ENCODE measurements around the gene FRMPD2.
"Not testable (repeated sequence)": the region's sequence is repeated elsewhere in the genome, so short reads cannot be mapped to it uniquely, and the experiment has no call there.

Gene FRMPD2

DNA sequence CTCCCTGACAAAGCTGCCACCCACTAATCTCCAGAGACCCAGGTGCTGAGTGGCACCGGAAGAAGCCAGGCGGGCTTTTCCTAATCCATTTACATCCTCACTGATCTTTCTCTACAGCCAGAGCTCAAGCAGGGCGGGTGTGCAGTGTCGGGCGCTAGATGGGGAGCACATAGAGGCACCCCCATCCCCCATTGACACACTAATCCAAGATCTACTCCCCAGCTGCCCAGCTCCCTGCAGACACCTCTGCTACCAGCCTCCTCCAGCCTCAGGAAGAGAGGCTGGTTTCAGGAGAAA, 22.2 kb downstream of the FRMPD2 start:
- no peak for DNase-seq (ENCODE audit: low spot score)

DNA sequence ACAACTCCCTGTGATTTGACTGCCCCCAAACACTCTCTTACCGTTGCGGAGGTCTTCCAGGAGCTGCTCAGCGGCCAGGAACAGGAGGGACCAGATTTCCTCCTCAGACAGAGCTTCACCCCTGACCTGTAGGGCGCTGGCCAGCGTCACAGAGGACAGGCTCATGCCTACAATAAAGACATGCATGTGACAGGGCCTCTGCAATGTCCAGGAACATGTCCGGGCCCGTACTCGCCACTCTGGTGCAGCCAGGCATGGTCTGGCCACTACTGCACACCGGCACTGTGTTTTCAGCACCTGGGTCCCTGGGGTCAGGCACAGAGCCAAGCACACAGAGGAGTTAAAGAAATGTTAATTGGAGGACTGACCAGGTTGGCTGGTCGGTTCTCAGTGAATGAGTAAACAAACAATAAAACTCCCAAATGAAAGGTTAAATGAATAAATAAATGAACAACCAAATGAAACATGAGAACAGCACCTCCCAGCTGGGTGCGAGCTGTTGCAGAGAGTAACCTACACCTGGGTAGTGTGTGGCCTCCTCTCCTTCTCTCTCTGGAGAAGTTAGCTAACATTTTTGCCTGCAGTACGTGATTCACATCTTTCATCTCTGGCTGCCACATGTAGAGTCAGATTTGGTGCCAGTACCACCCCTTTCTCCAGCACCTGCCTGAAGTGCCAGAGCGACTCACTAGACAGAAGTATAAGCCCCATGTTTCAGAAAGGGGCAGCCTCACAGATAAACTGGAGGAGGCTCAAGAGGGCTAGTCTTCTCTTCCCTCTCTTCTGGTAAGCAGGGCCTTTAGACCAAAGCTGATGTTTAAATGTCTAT, 22.8 kb downstream of the FRMPD2 start:
- DNase-seq (ENCODE audit: low spot score), result no peak

DNA sequence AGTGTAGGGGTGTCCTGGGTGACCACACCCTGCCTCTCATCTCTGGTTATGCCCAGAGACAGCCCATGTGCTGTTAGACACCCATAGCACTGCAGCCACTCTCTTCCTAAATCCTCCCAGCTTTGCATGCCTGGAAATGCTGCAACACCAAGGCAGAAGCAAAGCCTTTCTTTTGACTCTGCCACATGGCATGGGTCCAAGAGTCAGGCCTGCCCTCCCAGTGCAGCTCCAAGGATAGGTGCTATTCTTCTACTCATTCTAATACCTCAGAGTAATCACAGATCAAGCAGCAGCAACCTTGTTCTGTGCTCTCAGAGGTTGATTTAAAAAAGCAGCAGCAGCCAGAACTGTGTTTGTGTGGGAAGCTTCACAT, 23.4 kb downstream of the FRMPD2 start:
- no peak for DNase-seq (ENCODE audit: low spot score)

DNA sequence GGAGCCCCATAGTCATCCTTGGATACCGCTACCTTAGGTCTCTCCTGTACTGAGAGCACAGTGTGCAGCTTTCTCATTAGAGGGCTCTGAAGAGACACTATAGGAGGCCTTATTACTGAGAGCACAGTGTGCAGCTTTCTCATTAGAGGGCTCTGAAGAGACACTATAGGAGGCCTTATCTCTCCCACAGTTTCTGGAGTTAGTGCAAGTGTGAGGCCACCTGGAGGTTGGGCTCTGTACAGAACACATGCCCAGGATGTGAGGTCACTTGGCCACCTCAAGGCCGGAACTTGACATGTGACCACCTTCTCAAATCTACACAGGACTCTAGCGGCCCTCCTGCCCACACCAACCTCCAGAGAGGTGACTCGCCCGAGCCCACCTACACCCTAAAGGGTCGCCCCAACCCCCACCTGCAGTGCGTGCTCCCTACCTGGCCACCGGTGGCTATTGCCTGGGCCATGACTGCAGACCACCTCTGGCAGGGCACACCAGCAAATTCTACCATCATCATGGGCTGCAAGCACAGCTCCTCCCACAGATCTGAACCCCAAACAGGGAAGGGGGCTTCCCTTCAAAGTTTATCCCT, 24.6 kb downstream of the FRMPD2 start:
- DNase-seq (ENCODE audit: low spot score), result no peak

DNA sequence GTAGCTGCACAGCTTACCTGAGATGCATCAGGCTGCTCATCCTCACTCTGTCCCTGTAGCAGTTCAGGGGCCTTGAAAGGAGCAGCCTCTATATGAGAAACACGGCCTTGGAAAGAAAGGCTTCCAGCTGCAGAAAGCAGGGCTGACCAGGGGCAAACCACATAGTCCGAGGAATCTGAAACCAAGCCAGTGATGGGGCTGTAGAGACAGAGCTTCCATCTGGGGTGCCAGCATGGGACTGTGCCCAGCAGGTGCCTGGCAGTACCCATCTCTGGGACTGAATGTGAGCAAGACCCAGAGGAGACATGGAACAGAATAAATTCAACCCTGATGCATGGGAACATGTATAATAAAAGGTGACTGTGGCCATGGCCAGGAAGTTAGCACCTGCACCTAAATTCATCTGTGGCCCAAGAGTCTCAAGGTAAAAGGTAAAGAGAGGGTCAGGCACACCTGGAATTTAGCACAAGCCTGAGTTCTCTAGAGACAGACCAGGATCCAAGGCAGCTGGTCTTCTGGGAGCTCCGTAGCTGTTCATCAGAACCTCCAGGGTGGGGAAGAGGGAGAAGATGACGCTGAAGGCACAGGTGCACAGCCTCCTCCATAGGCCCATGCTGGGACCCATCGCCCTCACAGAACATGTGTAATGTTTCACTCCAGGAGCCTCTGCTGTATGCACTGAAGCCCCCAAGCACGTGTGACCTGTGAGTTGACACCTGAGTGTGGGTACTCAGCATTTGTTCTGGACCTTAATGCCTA, 25.3 kb downstream of the FRMPD2 start:
- no peak for DNase-seq (ENCODE audit: low spot score)

DNA sequence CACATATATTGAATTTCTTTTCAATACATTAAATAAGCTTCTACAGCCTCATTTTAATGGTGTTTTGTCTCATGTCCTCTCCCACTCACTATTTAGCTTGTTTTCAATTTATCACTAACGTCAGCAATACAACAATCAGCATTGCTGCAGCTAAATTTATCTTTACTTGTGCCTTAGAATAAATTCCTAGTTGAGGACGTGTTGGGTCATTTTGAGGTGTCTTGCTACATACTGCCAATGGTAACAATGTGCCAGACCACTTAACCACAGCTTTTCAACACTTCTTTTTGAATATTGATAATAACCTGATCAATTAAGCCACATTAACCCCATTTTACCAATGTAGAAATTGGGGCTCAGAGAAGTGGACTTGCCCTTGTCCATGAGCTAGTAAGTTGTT, 26.0 kb downstream of the FRMPD2 start:
- no peak for DNase-seq (ENCODE audit: low spot score)

DNA sequence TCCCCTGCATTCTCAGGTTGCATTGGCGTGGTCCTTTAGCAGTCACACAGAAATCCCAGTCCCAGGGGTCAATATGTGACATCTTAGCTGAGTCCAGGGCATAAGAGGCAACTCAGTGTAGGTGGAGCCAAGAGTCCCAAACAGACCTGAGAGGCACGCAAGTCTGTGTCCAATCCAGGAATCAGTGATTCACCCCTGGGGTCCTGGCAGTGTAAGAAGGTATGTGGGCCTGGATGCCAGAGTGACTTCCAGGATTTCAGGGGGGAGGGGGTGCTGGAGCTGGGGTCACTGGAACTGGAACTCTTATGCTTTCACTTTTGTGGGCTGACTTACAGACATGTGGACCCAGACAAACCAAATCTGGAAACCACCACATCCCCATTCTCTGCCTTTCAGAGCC, 26.8 kb downstream of the FRMPD2 start:
- no peak for DNase-seq (ENCODE audit: low spot score)

DNA sequence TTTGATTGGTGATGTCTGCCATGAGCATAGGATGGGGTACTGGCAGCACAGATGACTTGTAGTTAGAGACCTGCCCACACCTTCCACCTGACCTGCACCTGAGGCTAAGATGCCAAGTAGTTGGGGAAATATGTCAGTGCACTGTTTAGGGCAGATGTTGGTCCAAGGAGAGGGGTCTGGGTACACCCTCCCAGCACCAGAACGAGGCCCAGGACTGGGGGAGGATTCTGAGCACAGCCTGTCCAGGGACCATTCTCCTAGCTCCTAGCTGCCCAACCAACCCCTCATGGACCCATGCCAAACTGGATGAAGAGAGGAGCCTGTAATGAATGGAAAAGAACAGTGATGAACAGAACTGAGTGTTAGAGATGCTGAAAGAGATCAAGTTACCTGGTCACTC, 28.0 kb downstream of the FRMPD2 start:
- DNase-seq (ENCODE audit: low spot score), result no peak

DNA sequence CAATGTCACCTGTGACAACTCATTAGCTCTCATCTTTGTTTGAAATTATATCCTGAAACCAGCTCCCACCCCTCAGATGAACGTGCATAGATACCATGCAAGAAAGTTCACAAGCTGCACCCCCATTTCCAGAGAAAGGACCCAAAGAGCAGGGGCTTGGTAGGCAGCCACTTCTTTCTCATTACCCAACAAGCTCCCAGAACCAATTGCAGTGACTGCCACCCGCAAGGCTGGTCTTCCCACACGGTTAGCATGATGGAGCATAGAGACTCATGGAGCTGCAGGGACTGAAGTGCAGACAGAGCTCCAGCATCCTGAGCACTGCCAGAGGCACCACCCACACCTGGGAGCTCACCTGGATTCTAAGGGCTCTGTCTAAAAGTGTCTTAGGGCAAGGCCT, 28.5 kb downstream of the FRMPD2 start:
- no peak for DNase-seq (ENCODE audit: low spot score)

DNA sequence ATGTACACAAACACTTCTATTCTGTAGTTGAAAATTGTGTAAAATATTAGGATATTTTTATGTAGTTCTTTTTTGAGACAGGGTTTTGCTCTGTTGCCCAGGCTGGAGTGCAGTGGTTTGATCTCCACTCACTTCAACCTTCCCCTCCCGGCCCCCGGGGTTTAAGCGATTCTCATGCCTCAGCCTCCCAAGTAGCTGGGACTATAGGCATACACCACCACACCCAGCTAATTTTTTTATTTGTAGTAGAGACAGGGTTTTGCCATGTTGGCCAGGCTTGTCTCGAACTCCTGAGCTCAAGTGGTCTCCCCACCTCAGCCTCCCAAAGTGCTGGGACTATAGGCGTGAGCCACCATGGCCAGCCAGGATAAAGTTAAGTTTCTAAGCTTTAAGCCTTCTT, 30.6 kb downstream of the FRMPD2 start:
- DNase-seq (ENCODE audit: low spot score), result not testable (repeated sequence)

DNA sequence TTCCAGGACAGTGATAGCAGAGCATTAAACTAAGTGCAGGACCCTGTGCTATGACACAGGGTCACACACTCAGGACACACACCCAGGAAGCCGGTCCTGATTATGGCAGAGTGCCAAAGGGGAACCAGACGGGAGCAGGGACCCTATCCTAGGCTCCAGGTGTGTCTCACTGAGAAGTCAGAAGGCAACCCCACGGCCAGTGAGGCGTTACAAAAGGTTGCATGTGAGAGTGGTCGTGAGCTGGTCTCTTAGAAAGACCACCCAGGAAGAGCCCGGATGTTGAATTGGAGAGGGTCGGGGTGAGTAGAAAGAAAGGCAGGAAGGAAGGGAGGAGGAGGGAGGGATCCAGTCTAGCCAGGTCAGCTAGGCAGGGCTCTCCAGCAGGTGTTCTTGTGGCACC, 31.0 kb downstream of the FRMPD2 start:
- no peak for DNase-seq (ENCODE audit: low spot score)

DNA sequence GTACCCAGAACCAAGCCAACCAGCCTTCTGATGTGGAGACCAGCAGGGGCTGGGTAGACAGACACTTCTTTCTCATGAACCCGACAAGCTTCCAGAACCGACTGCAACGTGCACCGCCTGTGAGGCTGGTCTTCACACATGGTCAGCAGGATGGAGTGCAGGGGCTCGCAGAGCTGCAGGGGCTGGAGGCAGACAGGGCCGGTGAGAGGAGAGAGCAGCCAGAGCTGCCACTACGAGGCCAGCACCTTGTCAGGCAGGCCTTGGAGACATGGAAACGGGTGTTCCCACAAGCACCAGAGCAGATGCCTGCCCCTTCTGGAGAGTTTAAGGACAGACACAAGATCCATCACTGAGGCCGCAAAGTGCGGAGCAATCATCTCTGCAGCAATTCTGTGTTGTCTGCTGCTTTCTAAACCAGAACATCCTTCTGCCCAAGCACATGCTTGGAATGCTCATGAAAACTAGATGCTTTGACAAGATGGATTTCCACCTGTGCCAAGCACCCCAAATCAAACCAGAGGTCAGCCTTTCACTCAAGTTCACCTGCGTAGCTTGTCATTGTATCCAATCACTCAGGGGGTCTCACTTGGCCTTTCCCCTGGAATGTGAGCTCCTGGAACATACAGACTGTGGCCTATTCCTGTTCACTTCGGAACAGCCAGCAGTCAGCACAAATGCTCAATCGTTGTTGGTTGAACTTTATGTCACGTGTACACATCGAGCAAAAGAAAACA, 32.2 kb downstream of the FRMPD2 start:
- DNase-seq (ENCODE audit: low spot score), result no peak

DNA sequence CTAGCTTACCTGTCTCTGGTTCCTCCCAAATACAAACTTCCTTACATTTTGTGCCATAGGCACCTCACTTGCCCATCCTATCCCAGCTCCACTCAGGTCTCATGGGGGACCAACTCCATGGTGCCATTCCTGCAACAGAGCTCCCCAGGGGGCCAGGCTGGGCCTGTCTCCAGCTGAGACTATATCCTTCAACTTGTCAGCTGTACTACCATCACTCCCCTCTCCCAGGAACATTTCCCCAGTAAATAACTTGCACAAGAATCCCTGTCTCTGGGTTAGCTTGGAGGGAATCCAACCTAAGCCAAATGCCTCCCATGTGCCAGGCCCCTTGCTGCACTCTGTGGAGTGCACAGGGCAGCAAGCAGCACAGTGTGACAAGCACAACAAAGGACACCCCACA, 33.2 kb downstream of the FRMPD2 start:
- DNase-seq (ENCODE audit: low spot score), result no peak

DNA sequence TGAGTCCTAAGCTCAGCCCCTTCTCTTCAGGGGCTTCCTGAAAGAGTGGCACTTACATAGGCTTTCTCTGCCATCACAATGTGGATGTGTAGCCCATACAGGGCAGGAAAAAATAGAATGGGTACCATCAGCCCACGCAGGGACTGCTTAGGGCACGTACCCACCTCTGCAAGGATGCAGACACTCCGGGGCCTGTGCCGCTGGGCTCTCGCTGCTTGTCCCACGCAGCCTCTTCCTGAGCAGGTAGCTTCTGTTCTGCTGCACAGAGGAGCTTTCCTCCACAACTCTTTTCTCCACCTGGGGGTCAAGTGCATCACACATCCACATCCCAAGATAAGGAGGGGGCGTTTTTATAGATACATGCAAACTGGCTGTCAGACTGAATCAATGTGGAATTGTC, 34.3 kb downstream of the FRMPD2 start:
- no peak for DNase-seq (ENCODE audit: low spot score)

DNA sequence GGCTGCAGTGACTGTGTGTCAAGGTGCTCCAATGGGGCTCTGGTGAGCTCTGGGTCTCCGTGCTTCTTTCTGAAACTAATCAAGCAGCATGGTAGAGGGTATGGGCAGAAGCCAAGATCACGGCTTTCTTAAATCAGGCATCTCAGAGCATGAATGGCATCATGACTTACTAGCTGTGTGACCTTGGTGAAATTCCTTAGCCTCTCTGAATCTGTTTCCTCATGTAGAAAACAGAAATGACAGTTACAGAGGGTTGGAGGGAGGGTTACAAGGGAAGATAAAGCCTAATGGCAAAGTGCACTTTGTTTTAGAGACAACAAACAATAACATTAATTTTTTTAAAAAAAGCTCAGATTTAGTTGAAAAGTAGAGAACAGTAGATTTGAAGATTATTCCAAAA, 34.9 kb downstream of the FRMPD2 start:
- no peak for DNase-seq (ENCODE audit: low spot score)

DNA sequence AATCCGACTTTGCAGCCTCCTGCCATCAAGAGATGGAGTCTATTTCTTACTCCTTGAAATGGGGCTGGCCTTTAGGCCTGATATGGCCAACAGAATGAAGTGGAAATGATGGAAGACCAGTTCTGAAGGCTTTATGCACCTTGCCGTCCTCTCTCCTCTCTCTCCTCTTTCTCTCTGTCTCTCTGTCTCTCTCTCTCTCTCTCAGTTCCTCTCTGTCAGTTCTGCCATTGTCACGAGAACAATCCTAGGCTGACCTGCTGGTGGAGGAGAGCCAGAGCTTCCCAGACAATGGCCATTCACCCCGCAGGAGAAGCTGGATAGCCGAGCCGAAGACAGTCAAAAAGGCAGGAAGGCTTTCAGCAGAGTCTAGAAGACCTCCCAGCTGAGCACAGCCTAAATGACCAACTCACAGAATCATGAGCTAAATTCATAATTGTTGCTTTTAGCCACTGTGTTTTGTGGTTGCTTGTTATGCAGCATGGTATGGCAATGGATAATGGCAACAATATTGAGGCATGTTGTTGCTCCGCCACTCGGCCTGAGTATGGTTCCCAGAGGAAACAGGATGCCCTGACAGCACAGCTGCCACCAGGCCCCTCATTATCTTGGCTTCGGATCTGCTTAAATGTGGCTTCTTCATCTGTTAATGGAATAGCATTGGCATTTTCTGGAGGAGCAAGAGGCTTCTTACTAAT, 35.5 kb downstream of the FRMPD2 start:
- DNase-seq (ENCODE audit: low spot score), result peak; percentile 63

DNA sequence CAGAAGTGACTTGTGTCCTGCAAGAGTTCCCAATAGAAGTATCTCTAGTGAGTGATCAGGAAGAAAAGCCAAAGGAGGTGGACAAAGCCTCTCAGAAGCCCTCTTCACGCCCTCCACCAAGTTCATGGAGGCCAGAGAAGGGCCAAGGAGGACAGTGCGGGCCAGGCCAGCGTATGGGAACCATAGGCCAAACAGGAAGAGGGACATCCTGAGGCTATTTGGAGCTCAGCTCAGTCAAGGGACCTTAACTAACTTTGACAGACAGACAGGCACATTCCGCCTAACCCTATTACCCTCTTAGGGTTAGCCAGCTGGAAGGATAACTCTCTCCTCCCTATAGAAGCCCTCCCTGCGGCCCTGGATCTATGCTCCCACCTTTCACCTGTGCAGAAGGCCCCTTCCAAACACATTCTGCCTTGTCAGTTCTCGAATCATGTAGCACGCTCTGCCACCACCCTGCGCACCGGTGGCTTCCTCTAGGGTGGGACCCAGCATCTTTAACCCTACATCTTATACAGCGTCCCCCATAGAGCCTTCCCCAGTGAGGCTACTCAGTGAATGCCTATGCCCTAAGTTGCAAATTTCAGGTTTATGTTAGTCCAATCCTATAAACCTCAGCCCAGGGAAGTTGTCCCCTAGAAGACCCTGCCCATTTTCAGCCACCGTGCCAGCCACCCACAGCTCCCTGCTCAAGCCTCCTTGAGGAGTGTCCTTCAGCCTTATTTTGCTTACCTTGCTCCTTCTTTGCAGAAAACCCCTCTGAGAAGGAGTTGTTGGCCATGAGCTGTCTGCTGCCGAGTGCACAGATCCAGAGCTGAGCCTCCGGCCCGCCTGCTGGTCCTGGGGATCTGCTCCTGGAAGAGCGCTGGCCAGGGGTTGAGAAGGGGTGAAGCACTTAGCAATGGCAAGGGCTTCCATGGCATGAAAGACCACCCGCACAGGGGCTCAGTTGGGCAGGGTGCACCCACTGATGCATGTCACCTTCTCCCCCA, 36.9 kb downstream of the FRMPD2 start:
- DNase-seq (ENCODE audit: low spot score), result no peak

DNA sequence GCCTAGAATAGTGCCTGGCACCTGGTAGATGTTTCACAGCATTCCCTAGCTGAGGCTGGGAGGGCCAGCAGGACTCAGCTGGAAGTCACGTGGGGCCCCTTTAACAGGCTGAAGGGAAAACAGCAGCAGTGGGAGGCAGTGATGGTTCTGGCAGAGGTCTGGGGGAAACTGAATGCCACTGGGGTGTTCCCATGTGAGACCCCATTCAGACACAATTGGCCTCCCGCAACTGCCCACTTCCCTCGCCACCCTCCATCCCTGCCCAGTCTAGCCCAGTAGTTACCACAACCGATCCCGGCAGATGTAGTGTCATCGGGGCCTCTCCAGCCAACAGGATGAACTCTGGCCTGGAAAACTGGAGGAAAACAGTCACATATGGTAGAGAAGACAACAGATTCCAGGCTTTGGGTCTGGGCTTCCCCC, 38.3 kb downstream of the FRMPD2 start:
- DNase-seq (ENCODE audit: low spot score), result no peak

DNA sequence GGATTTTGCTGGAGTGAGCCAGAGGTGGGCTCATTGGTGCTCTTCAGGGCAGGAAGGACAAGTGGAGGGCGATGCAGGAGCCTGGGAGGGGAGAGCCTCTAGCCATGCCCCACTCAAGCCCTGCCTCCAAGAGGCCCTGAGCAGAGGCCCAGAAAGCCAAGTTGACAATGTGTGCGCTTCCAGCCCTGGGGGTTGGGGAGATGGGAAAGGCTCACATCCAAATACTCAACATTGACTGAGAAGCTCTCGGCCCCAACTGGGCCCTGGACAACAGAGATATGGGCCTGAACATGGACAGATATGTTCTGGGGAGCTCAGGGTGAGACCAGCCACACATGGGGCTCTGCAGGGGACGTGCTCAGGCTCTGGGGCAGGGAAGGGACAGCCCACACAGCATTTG, 39.0 kb downstream of the FRMPD2 start:
- no peak for DNase-seq (ENCODE audit: low spot score)

DNA sequence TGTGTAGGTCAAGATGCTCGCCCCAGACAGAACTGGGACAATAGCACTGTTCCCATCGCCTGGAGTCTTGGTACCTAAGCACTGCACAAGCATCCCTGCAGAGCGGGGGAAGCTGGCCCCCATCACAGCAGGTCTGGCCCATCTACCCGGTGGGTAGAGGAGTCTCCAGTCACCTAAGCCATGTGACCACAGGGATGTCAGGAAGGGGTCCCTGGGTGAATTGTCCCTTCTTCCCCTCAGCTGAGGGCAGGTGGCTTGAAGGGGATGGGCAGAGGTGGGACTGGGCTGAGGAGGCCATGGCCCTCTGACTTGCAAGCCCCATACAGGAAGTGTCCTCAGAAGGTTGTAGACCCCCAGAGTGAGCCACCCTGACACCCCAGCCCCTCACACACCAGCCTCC, 39.7 kb downstream of the FRMPD2 start:
- no peak for DNase-seq (ENCODE audit: low spot score)

DNA sequence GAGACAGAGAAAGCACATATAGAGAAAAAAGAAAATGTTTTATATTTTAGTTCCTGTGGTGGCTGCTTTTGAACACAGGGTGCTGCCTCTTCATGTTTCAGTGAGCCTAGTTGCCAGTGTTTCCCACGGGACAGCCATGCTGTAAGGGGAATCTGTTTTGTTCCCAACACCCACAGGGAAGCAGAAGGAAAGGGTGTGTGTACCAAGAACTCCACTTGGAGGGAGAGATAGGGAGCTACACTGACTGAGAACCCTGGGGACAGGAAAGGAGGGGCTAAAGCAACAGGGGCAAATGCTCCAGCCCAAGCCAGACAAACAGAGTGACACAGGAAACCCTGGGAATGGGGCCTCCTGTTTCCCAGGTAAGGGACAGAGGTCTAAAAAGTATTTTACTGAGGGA, 40.2 kb downstream of the FRMPD2 start:
- DNase-seq (ENCODE audit: low spot score), result no peak

All from globus pallidus (tissue), 1 donor.